Esophagus muscularis mucosa (tissue), 3 donors: ENCODE data around the gene CPEB1.

Experiments
- CTCF ChIP-seq, 3 experiments: fragments of 200-600 bp in 2 of 3; fragments of 450-650 bp in 1 of 3; sonication (generic) in 2 of 3; IDR thresholded peaks; one replicate each; pipeline ENCODE4 v1.5.1; 2017 to 2019; ENCODE audit warnings: antibody characterized with exemption in 3 of 3, mild to moderate bottlenecking in 2 of 3, moderate library complexity in 1 of 3
- POLR2A ChIP-seq: fragments of 450-650 bp; IDR thresholded peaks from one replicate; pipeline ENCODE4 v1.6.1; 2017; ENCODE audit warnings: antibody characterized with exemption, moderate library complexity, mild to moderate bottlenecking, low read depth
- POLR2AphosphoS5 ChIP-seq, 2 donors: sonication (generic); formaldehyde crosslinking; IDR thresholded peaks; one replicate each; pipeline ENCODE4 v1.6.1; 2017; ENCODE audit warnings: antibody characterized with exemption in 2 of 2

GRCh38 chr15:82640672-82641071 is 6.5 kb downstream of the CPEB1 start:
- TF ChIP-seq CTCF (IDR thresholded peaks at IDR 0.05) (no peak), POLR2AphosphoS5 (IDR thresholded peaks at IDR 0.05) (no peak), POLR2A (no peak)
